ENCODE results near the gene TUBB4B.

The TUBB4B gene

DNA sequence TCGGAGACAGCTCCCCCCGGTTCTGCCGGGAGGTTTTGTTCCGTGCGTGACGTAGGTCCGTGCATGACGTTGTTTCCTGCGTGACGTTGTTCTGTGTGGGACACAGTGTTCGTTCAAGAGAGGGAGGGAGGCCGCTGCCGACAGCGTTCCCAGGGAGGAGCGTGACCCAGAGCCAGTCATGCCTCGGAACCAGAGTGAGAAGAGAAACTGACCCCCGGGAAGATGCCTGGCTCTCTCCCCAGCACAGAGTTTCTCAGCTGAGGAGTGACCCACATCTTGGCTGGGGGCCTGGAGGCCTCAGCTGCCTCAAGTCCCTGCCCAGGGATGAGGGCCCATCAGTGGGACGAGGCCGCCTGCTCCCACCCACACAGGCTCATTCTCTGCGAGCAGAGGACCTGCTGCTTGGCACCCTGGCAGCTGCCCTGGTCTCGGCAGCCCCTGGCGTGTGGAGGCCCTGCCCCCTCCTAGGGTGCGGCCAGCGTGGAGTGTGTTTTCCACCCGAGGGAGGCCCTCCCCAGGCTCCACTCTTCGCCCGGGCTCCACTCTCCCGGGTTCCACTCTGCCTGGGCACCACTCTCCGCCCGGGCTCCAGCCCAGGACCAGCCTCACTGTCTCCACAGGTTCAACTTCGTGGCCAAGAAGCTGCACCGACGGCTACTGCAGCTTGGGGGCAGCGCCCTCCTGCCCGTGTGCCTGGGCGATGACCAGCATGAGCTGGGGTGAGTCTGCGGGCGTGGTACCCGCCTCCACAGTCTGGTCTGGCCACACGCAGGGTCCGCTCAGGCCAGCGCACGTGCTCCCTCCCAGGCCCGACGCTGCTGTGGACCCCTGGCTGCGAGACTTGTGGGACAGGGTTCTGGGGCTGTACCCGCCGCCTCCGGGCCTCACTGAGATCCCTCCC lies 27.7 kb upstream of the TUBB4B start:
- DNase-seq, result no peak

DNA sequence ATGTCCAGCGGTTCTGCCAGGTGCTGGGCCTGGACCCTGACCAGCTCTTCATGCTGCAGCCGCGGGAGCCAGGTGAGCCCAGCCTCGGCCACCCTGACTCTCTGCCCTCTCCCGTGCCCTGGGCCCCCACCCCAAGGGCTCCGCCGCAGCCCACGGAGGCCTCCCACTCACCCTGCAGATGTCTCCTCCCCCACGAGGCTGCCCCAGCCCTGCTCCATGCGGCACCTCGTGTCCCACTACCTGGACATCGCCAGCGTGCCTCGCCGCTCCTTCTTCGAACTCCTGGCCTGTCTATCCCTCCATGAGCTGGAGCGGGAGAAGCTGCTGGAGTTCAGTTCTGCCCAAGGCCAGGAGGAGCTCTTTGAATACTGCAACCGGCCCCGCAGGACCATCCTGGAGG lies 26.5 kb upstream of the TUBB4B start:
- DNase-seq, result no peak

DNA sequence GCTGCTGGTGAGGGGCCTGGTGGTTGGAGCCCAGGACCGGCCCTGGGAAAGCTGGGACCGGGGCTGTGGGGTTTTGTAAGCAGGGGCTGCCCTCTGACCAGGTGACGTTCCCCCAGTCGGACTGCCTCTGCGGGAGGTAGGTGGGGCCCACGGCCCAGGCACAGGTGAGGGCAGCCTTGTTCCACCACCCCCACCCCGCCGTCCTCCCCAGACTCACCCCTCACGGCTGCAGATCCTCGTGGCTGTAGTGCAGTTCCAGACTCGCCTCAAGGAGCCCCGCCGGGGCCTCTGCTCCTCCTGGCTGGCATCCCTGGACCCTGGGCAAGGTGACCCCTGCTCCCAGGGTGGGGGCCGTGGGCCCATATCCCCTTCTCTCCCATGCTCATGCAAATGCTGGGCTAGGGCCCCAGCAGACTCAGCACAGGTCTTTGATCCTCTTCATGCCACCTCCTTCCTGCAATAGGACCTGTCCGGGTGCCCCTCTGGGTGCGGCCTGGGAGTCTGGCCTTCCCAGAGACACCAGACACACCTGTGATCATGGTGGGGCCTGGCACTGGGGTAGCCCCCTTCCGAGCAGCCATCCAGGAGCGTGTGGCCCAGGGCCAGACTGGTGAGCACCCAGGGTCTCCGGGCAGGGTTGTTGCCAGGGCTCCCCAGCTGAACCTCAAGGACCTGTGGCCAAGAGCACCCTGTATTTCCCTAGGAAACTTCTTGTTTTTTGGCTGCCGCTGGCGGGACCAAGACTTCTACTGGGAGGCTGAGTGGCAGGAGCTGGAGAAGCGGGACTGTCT lies 25.7 kb upstream of the TUBB4B start:
- DNase-seq, result no peak

DNA sequence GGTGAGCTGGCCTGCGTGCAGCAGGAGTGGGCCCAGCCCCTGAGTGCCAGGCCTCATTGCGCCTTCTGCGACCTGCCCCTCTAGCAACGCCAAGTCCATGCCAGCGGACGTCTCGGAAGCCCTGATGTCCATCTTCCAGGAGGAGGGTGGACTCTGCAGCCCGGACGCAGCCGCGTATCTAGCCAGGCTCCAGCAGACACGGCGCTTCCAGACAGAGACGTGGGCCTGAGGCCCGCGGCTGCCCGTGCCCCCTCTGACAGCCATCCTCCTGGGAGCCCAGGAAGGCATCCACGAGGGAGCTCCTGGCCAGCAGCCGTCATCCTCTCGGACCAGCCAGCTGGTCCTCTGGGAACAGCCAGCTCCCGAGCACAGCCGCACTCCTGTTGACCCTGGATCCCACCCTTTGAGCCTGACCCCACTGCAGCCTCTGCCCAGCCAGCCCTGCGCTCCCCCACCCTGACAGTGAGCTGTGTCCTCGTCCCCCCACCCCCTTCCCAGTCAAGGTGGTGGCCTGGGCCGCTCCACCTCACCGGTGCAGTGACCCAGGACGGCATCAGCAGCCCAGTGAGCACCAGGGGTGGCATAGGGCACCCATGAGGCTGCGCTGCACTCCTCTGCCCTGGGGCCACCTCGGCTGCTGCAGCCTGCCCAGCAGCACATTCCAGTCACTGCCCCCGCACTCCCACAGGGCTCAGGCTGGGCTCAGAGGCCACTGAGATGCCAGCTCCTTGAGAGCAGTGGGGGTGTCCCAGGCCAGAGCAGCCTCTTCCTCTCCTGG lies 24.7 kb upstream of the TUBB4B start:
- DNase-seq, result no peak

DNA sequence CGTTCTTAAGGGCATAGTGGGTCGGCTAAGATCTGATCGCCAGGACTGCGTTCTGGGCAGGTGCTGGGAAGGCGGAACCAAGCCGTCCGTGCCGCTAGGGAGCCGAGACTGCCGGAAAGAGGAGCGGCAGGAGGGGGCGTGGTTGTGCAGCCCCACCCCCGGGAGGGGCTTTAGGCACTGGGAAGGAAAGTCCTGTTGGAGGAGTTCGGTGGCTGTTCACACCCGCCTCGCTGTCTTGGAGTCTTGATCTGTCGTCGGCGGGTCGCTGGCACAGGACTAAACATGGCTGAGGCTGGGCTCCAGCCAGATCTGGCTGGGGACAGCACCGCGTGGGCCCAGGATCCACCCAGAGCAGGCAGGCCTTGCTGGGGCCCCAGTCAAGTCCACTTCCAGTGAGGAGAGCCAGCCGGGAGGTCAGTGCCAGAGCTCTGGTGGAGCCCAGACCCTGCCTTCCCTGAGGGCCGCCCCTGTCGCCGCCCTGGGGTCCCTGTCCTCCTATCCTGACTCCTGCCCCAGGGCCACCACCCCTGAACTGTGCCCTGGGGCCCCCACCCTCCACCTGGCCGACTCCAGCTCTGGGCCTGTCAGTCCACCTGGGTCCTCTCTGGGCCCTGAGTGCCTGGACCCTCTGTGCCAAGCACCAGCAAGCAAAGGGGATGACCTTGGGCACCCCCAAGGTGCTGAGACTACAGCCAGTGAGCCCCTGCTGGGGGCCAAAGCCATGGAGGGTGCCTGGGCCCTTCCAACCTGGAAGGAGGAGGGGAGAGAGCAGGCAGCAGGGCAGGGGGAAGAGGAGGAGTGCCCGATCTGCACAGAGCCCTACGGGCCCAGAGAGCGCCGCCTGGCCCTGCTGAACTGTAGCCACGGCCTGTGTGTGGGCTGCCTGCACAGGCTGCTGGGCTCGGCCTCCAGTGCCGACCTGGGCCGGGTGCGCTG lies 23.5 kb upstream of the TUBB4B start:
- DNase-seq, result no peak

DNA sequence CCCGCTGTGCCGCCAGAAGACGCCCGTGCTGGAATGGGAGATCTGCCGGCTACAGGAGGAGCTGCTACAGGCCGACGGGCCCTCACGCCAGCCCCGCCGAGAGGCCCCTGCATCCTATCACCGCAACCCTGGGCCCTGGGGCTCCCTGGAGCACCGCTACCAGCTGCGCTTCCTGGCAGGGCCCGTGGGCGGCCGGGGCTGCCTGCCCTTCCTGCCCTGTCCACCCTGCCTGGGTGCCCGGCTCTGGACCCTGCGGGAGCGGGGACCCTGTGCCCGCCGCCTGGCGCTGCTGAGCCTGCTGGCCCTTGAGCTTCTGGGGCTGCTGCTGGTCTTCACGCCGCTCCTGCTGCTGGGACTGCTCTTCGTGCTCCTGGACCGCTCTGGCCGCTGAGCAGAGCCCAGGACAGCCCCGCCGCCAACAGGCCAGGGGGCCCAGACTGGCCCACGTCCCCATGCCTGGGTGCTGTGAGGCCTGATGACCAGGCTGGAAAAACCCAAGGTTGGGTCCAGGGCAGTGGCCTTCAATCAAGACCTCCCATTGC lies 22.8 kb upstream of the TUBB4B start:
- no peak for DNase-seq

DNA sequence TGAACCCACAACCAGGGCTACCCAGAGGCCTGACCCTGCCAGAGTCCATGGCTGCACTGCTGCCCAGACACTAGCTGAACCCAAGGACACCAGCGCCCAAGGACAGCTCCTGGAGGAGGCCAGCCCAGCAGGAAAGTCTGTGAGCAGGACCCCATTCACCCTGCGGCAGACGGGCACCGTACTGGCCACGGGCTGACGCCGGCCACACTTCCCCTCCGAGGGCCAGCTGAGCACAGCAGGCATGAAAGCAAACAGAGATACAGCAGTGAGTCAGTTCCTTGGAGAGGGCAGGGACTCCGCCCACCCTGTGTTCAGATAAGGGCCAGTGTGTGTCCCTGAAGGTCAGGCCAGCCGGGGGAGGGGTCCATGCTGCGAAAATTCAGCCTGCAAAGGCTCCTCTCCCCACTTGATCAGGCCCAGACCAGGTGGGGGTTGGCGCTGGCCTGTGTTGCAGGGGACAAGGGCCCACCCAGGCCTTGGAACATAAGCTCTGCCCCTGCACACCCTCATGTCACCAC lies 22.3 kb upstream of the TUBB4B start:
- DNase-seq, result peak; percentile 89

DNA sequence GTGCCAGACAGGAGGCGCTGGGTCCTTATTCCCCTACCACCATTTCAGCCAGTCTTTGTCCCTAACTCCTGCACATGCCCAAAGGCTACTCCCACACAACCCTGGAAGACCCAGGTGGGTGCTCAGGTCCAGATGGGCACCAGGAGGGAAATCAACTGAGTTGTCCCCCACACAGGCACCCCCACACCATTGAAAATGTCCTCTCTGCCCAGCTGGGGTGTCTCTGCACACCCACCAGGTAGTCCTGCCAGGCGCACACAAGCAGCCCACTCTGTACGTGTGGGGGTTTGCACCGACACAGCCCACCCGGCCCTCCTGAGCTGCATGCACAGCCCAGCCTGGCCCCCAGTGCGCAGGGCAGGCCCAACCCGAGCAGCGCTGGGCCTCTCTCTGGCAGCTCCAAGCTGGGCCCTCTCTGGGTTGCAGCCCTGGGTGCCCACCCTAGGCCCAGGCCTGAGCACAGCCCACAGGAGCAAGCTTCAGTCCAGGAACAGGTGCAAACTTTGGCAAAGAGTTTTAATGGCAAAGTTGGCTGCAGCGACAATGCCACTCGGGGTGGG lies 21.2 kb upstream of the TUBB4B start:
- DNase-seq, result no peak

DNA sequence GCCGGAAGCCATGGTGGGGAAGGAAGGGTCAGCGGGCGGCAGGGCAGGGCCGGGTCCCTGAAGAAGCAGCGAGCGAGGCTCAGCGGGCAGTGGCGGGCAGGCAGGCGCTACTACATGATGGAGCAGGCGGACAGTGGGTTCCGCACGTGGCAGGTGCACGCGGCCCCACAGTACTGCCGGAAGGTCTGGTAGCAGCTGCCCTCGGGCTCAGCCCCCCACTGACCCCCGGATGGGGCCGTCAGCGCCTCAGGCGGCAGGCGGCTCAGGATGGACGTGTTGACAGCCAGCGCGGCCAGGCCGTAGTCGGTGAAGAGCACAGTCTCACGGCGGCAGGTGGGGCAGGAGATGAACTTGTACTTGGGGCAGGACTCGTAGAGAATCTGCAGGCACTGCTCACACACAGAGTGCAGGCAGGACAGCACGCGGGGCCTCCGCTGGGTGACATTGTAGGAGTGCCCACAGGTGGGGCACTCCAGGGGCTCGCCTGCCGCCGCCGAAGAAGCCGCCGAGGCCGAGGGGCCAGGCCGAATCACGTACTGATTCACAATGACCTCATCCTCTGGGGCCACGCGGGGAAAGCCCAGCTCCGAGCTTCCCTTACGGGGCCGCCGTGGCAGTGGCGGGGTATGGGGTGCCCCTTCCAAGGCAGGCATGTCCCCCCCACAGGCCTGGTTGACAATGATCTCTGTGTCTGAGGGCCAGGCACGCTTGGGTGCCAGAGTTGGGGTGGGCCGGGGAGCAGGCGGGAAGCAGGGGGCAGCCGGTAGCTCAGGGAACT lies 20.6 kb upstream of the TUBB4B start:
- DNase-seq, result no peak

DNA sequence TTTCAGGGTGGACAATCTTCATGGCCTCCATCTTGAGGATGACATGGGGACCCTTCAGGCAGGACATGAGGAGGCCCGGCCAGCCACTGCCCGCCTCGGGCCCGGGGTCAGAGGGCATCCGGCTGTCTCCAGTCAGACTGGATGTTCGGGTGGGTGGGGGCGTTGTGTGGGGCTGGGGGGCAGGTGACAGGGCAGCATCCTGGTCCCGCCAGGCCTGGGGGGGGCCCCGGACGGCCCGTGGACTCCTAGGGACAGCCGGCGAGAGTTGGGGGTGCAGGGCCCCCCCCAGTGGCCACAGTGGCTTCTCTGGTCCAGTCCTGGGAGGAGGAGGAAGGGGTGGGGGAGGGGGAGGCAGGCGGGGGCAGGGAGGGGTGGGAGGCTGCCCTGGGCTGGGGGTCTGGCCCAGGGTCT lies 20.0 kb upstream of the TUBB4B start:
- no peak for DNase-seq

DNA sequence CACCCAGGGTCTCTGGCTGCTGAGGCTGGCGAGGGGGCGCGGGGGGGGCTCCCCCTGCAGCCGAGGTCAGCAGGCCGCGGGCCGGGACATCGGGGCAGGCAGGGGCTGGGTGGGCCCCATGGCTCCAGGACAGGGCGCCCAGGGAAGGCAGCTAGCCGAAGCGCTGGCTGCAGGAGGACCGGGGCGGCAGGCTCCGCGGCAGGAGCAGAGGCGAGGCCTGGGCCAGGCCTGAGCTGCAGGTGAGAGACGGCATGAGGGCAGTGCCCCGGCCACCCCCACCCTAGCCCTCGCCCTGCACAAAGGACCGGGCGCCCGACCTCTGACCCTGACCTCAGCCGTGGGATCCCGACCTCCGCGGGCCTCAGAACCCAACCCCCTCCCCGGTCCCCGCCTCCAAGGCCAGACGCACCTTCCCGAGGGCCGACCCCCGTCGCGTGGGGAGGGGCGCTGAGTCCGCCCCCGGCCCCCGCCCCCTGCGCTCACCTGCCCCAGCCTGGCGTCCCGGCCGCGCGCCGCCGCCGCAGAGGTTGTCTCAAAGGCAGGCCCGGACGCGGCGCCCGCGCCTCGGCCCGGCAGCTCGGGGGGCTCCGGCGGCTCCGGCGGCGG lies 19.5 kb upstream of the TUBB4B start:
- DNase-seq, result no peak

DNA sequence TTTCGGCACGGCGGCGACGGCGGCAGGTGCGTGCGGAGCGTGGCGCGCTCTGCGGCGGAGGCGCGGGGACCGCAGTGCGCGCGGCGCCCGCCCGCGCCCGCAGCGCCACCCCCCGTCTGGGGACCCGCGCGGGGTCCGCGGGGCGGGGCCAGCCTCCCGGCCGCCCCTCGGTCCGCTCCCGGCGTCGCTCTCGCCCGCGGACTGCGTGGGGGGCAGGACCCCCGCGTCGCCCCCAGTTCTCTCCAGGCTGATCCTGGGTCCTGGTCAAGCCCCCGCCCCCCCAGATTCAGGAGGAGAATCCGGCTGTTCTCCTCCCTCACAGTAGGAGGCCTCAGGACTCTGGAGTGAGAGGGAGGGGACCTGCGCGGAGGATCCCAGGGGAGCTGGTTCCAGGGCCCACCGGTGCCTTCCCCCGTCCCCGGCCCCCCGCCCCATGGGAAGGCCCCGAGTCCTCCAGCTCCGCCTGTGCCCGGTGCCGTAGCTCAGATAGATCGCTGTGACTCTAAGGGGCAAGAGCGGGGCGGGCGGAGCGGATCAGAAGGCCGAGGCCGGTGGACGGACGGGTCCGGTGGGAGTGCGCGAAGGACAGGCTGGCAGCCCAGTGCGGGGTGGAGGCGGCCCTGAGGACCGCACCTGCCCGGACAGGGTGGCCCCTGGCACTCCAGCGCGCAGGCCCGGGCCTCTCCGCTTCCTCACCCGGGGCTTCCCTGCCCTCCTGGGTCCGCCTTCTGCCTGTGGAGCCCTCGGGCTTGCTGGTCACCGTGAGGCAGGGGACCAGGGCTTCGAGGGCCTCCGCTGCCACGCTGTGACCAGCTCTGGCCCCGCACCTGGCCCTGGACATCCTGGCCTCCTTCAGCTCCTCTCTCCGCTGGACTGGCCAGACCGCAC lies 18.7 kb upstream of the TUBB4B start, which contains the start of gene RNF208:
RNF208 (minus strand) TSS at position 51 of the 888 bp plus-strand sequence. CDS start 1,028 bp downstream, outside the sequence.
- no peak for DNase-seq

DNA sequence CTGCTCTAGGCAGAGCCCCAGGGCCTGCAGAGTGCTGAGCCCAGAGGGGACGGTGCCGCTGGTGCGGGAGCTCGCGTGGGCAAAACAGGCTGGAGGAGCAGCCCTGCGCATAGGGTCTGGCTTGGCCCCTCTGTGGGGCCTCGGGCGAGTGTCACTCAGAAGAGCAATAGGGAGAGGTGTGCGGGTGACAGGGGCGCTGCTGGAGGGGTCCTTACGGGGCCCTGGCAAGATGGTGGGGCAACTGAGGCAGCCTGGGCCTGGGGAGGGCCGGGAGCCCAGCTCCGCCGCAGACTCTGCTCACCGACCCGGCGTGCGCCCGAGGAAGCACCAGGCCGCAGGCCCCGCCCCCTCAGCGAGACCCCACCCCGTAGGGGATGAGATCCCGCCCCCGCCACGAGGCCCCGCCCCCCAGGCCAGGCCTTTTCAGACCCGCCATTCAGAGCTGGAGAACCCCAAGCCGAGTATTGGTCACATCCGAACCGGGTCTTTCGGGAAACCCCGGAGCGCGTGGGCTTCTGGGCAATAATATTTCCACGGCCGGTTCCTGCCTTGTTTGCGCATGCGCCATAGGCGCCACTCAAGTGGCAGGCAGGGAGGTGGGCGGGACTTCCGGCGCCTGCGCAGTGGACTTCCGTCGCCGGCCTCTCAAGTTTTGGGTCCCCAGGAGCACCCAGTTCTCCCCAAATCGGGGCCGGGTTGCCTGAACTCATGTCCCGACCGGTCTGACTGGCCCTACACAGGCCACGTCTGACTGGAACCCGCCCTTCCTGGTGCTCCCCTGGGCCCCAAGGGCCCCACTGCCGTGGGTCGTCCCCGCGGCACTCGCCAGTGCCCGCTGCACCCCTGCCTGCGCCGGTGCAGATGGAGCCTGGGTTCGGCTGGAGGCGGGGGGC lies 17.8 kb upstream of the TUBB4B start:
- peak; percentile 99 for DNase-seq

DNA sequence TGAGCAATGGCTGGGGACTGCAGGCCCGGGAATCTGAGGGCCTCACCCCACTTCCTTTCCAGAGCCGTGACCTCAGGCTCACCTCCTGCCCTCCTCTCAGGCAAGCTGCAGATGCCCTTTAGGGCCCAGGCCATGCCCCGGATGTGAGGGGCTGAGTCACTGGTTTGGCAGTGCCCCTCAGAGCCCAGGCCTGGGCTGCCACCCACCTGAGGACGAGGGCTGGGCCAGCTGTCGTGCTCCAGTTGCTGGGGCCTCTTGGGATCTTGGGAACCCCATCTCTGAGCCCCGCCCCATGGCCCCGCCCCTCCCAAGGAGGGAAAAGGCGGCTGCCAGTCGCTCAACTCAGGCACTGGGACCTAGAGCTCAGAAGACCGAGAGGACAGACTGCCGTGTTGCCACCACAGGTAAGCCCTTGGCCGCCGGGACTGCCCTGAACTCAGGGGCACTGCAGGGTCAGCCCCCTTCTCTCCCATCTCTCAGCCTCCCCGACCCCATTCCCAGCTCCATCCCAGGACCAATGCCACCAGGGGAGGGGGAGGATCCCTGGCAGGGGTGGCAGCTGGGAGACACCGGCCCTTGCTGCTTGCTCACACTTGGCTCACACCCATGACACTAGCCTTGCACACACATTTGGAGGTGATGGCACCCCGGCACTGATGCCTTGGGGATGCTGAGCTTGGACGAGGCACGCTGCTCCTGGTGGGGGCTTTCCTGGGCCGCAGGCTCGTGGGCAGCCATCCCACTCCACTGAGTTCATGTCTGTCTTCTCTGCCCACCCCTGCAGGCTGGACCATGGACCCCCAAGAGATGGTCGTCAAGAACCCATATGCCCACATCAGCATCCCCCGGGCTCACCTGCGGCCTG lies 16.0 kb upstream of the TUBB4B start, which contains the start of gene CYSRT1:
CYSRT1 (plus strand) TSS at position 345 of the 865 bp plus-strand sequence; CDS start at position 793, 448 bp downstream.
- DNase-seq, result peak; percentile 31

DNA sequence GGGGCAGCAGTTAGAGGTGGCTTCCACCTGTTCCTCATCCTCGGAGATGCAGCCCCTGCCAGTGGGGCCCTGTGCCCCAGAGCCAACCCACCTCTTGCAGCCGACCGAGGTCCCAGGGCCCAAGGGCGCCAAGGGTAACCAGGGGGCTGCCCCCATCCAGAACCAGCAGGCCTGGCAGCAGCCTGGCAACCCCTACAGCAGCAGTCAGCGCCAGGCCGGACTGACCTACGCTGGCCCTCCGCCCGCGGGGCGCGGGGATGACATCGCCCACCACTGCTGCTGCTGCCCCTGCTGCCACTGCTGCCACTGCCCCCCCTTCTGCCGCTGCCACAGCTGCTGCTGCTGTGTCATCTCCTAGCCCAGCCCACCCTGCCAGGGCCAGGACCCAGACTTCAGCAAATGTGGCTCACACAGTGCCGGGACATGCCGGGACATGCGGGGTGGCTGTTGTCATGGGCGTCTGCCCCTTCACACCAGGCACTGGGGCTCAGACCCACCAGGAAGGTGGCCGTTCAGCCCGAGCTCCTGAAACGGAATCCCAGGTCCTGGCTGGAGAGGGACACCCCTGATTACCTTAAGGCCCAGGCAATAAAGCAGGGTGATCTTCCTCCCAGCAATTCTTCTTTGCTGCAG lies 15.3 kb upstream of the TUBB4B start:
- no peak for DNase-seq

Data from hematopoietic multipotent progenitor cell treated with erythropoietin and hydrocortisone succinate and interleukin-3 and kit ligand, for 6 days (in vitro differentiated cells).